DOHH2 (cell line): ENCODE data around the gene CATSPER3.

Experiments
- H3F3A ChIP-seq: fragments of 200-600 bp; sonication (generic), shearing (Covaris generic); 2 replicates; pipeline ENCODE4 v1.6.0; 2016; ENCODE audit warnings: antibody characterized with exemption, mild to moderate bottlenecking; ENCODE audit not compliant: control insufficient read depth, insufficient read depth
- H3K27ac ChIP-seq: fragments of 200-600 bp; sonication (generic); 2 replicates; pipeline ENCODE4 v1.5.1; 2014; ENCODE audit warnings: low read depth, mild to moderate bottlenecking, low read length, moderate library complexity
- H3K27me3 ChIP-seq: fragments of 200-600 bp; sonication (generic); 2 replicates; pipeline ENCODE4 v1.6.1; 2014; ENCODE audit warnings: mild to moderate bottlenecking, low read length, mixed read lengths; ENCODE audit not compliant: control insufficient read depth
- H3K36me3 ChIP-seq: fragments of 200-600 bp; sonication (generic); 2 replicates; pipeline ENCODE4 v1.6.1; 2014; ENCODE audit warnings: mild to moderate bottlenecking, low read length, moderate library complexity, mixed read lengths; ENCODE audit not compliant: control insufficient read depth
- H3K4me1 ChIP-seq: fragments of 200-600 bp; sonication (generic); 2 replicates; pipeline ENCODE4 v1.6.1; 2014; ENCODE audit warnings: mild to moderate bottlenecking, low read length, mixed read lengths; ENCODE audit not compliant: control insufficient read depth
- H3K4me2 ChIP-seq: fragments of 200-600 bp; sonication (generic); 2 replicates; pipeline ENCODE4 v1.6.0; 2014; ENCODE audit warnings: mild to moderate bottlenecking, low read length, moderate library complexity
- H3K4me3 ChIP-seq: fragments of 200-600 bp; sonication (generic); 2 replicates; pipeline ENCODE4 v1.5.1; 2014; ENCODE audit warnings: mild to moderate bottlenecking, low read length, mixed read lengths
- H3K79me2 ChIP-seq: fragments of 200-600 bp; sonication (generic); 2 replicates; pipeline ENCODE4 v1.6.1; 2014; ENCODE audit warnings: mild to moderate bottlenecking, low read length, mixed read lengths; ENCODE audit not compliant: control insufficient read depth
- H3K9me2 ChIP-seq: fragments of 200-600 bp; sonication (generic); replicated peaks from 2 replicates; pipeline ENCODE4 v1.6.1; 2014; ENCODE audit warnings: mild to moderate bottlenecking, low read length, mixed read lengths; ENCODE audit not compliant: control insufficient read depth
- H3K9me3 ChIP-seq: fragments of 200-600 bp; sonication (generic); 2 replicates; pipeline ENCODE4 v1.6.1; 2014; ENCODE audit warnings: antibody characterized with exemption, low read length, mixed read lengths; ENCODE audit not compliant: control insufficient read depth, insufficient read depth
- H4K20me1 ChIP-seq: fragments of 200-600 bp; sonication (generic); 2 replicates; pipeline ENCODE4 v1.6.0; 2014; ENCODE audit warnings: low read depth, mild to moderate bottlenecking, antibody characterized with exemption, low read length, moderate library complexity; ENCODE audit not compliant: control insufficient read depth, insufficient read depth
- EZH2phosphoT487 ChIP-seq: fragments of 200-600 bp; sonication (generic); IDR thresholded peaks from 2 replicates; pipeline ENCODE4 v1.6.1; 2017; ENCODE audit warnings: borderline replicate concordance, mild to moderate bottlenecking, antibody characterized with exemption, low read length, moderate library complexity, mixed read lengths
- TF ChIP-seq, protein P1 (sequence below): fragments of 200-600 bp; sonication (generic); IDR thresholded peaks from one replicate; pipeline ENCODE4 v1.5.1; 2014; ENCODE audit warnings: antibody characterized with exemption, mild to moderate bottlenecking, low read depth, low read length; ENCODE audit not compliant: poor library complexity, severe bottlenecking

The CATSPER3 gene

DNA sequence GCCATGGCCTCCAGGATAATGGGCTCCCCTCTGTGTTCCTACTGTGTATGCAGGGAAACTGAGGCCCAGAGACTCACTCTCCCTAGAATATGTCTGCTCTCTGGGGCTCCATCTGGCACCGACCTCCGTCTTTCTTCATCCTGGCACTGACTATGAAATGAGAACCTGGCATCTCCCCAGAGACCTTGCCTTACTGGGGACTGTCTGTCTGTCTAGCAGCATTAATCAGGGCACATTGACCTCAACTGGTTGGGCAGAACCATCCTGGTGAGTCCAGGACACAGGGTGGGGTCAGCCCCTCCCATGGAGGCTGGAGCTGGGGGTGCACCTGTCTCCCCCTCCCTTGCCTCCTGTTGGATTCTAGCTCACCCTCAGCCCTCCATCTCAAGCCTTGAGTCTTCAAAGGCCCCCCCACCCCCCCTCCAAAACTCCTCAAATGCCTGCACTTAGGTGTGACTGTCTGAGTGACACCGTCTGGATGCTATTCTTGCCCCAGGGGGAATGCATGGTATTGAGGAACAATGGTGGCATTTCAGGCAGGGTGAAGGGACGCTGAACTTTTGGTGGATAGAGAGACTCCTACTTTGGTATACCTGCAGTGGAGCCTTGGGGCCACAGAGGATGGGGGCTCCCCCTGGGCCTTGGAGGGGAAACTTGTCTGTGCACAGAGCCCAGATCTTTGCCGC, 79.1 kb downstream of the CATSPER3 start:
- Histone ChIP-seq H3K9me3 (no peaks in the 10 kb centered on the region), H3K9me2 (no peaks in the 10 kb centered on the region), H4K20me1 (no peaks in the 10 kb centered on the region), H3K79me2 (no peaks in the 10 kb centered on the region), H3K27me3 (no peaks in the 10 kb centered on the region), H3K36me3 (no peaks in the 10 kb centered on the region), H3K27ac (no peak overlapping the region), H3K4me1 (peaks cover 83% of the 10 kb centered on the region), H3K4me3 (no peak overlapping the region), H3K4me2 (peak overlapping the region; percentile 22; the same call in 1 of the 2 replicates), H3F3A (peaks cover 6% of the 10 kb centered on the region)
- TF ChIP-seq EZH2phosphoT487, result no peak
- TF ChIP-seq, protein P1, sequence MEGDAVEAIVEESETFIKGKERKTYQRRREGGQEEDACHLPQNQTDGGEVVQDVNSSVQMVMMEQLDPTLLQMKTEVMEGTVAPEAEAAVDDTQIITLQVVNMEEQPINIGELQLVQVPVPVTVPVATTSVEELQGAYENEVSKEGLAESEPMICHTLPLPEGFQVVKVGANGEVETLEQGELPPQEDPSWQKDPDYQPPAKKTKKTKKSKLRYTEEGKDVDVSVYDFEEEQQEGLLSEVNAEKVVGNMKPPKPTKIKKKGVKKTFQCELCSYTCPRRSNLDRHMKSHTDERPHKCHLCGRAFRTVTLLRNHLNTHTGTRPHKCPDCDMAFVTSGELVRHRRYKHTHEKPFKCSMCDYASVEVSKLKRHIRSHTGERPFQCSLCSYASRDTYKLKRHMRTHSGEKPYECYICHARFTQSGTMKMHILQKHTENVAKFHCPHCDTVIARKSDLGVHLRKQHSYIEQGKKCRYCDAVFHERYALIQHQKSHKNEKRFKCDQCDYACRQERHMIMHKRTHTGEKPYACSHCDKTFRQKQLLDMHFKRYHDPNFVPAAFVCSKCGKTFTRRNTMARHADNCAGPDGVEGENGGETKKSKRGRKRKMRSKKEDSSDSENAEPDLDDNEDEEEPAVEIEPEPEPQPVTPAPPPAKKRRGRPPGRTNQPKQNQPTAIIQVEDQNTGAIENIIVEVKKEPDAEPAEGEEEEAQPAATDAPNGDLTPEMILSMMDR, result no peak

- H3F3A ChIP-seq, result peaks cover 3% of the 10 kb centered on the region; the same call in 1 of the 2 replicates
- no peaks in the 10 kb centered on the region for H3K79me2 ChIP-seq
- no peak overlapping the region for H3K4me3 ChIP-seq
- TF ChIP-seq EZH2phosphoT487, result no peak
- TF ChIP-seq, protein P1, result no peak
- no peak overlapping the region for H3K4me2 ChIP-seq
- no peaks in the 10 kb centered on the region for H3K9me2 ChIP-seq
- H3K36me3 ChIP-seq, result no peaks in the 10 kb centered on the region
- H3K27me3 ChIP-seq, result no peaks in the 10 kb centered on the region
- no peak overlapping the region for H3K27ac ChIP-seq
- no peaks in the 10 kb centered on the region for H4K20me1 ChIP-seq
- H3K4me1 ChIP-seq, result peaks cover 85% of the 10 kb centered on the region
- H3K9me3 ChIP-seq, result no peaks in the 10 kb centered on the region
These were observed 79.6 kb downstream of the CATSPER3 start for GRCh38 chr5:135047347-135047695.

DNA sequence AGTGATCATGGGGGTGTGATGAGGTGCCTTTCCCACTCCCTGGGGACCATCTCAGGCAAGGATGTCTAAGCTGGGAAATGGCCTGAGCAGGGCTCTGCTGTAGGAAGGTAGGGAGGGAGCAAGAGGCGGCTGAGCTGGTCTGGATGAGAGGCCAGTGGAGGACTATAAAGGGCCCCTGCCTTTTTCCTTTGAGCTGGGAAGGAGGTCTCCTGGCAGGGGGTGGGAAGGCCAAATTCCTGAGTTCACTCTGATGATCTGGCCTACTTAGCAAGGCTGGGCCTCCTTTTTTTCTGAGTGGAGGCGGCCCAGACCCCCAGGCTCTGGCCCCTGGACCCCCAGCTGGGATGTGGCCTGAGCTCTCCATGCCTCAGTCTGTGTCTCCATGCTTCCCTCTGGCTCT, 80.6 kb downstream of the CATSPER3 start:
- no peaks in the 10 kb centered on the region for H3K27me3 ChIP-seq

More for the DNA sequence above, 80.6 kb downstream of the CATSPER3 start:
- no peaks in the 10 kb centered on the region for H3F3A ChIP-seq
- TF ChIP-seq, protein P1, result no peak
- no peak for TF ChIP-seq EZH2phosphoT487
- no peaks in the 10 kb centered on the region for H3K9me2 ChIP-seq
- peaks cover 89% of the 10 kb centered on the region for H3K4me1 ChIP-seq
- H3K36me3 ChIP-seq, result no peaks in the 10 kb centered on the region
- no peak overlapping the region for H3K4me3 ChIP-seq
- no peaks in the 10 kb centered on the region for H4K20me1 ChIP-seq
- no peak overlapping the region for H3K4me2 ChIP-seq
- no peaks in the 10 kb centered on the region for H3K9me3 ChIP-seq
- H3K79me2 ChIP-seq, result 0 out of 2 replicates have a peak, but pooled peaks cover 5% of the 10 kb centered on the region
- H3K27ac ChIP-seq, result no peak overlapping the region
